SJSA1 (cell line): ENCODE data around the gene NADK2. TPM values are rescaled to one million over a fixed set of nuclear protein-coding genes. Genes with fewer than 3 reads are reported as not detected.
"Not testable (repeated sequence)": the region's sequence is repeated elsewhere in the genome, so short reads cannot be mapped to it uniquely, and the experiment has no call there.

ENCODE experiments used
- DNase-seq, 2 experiments: peaks; one replicate each; pipeline ENCODE4 v3.0.0-alpha.2; 2015 to 2020; ENCODE audit warnings: low spot score in 2 of 2, low read depth in 1 of 2
- H3K27ac ChIP-seq: fragments of 250-450 bp; sonication (Bioruptor Pico); 2 replicates; pipeline ENCODE4 v1.5.1; 2020; ENCODE audit warnings: mild to moderate bottlenecking, moderate library complexity
- H3K27me3 ChIP-seq: fragments of 250-450 bp; sonication (Bioruptor Pico); replicated peaks from 2 replicates; pipeline ENCODE4 v1.5.1; 2020; ENCODE audit warnings: mild to moderate bottlenecking, moderate library complexity
- H3K36me3 ChIP-seq: fragments of 250-450 bp; sonication (Bioruptor Pico); 2 replicates; pipeline ENCODE4 v1.5.1; 2020; ENCODE audit warnings: mild to moderate bottlenecking
- H3K4me1 ChIP-seq: fragments of 250-450 bp; sonication (Bioruptor Pico); replicated peaks from 2 replicates; pipeline ENCODE4 v1.6.1; 2021; ENCODE audit warnings: mild to moderate bottlenecking
- H3K4me3 ChIP-seq: fragments of 250-450 bp; sonication (Bioruptor Pico); 2 replicates; pipeline ENCODE4 v1.5.1; 2020; ENCODE audit warnings: mild to moderate bottlenecking
- H3K9me3 ChIP-seq: fragments of 250-450 bp; sonication (Bioruptor Pico); replicated peaks from 2 replicates; pipeline ENCODE4 v1.5.1; 2020; ENCODE audit warnings: mild to moderate bottlenecking
- total RNA-seq: library from RNA; depleted of rRNA; stranded (reverse); fragments of >200 nt; shearing (Covaris generic); gene quantifications from 2 replicates; pipeline ENCODE4 v1.2.3, GENCODE V29; 2014

The NADK2 gene
- total RNA-seq, 1 experiment from 2014 or later, result 22.2 TPM

GRCh38 chr5:36209664-36210063 lies 32.1 kb downstream of the NADK2 start:
- no peak overlapping the region for H3K4me3 ChIP-seq
- no peak for DNase-seq
- H3K27ac ChIP-seq, result no peak overlapping the region
- H3K9me3 ChIP-seq, result no peaks in the 10 kb centered on the region
- H3K36me3 ChIP-seq, result peaks cover 3% of the 10 kb centered on the region
- no peaks in the 10 kb centered on the region for H3K27me3 ChIP-seq
- no peaks in the 10 kb centered on the region for H3K4me1 ChIP-seq

- H3K4me1 ChIP-seq, result no peaks in the 10 kb centered on the region
- H3K27me3 ChIP-seq, result no peaks in the 10 kb centered on the region
- DNase-seq, result no peak
- no peak overlapping the region for H3K4me3 ChIP-seq
- no peak overlapping the region for H3K27ac ChIP-seq
- peaks cover 3% of the 10 kb centered on the region for H3K36me3 ChIP-seq
- H3K9me3 ChIP-seq, result no peaks in the 10 kb centered on the region
These were observed 32.9 kb downstream of the NADK2 start for GRCh38 chr5:36208786-36209185.

- no peak for DNase-seq
- Histone ChIP-seq H3K27me3 (no peaks in the 10 kb centered on the region), H3K4me3 (no peak overlapping the region), H3K9me3 (no peaks in the 10 kb centered on the region), H3K36me3 (no peaks in the 10 kb centered on the region; the same call in 1 of the 2 replicates), H3K4me1 (0 out of 2 replicates have a peak, but pooled peaks cover 5% of the 10 kb centered on the region), H3K27ac (no peak overlapping the region)
These were observed 34.8 kb downstream of the NADK2 start for GRCh38 chr5:36206913-36207312.

- no peak overlapping the region for H3K27ac ChIP-seq
These were observed 36.4 kb downstream of the NADK2 start for GRCh38 chr5:36205329-36205728.

GRCh38 chr5:36202521-36202961 lies 39.2 kb downstream of the NADK2 start:
- Histone ChIP-seq H3K4me1 (0 out of 2 replicates have a peak, but pooled peaks cover 5% of the 10 kb centered on the region), H3K27ac (no peak overlapping the region), H3K4me3 (no peak overlapping the region), H3K27me3 (no peaks in the 10 kb centered on the region), H3K36me3 (peaks cover 11% of the 10 kb centered on the region), H3K9me3 (no peaks in the 10 kb centered on the region)
- DNase-seq, result no peak

More at GRCh38 chr5:36205329-36205728, 36.4 kb downstream of the NADK2 start:
- no peaks in the 10 kb centered on the region for H3K9me3 ChIP-seq
- H3K4me1 ChIP-seq, result 0 out of 2 replicates have a peak, but pooled peaks cover 5% of the 10 kb centered on the region
- no peaks in the 10 kb centered on the region for H3K27me3 ChIP-seq
- H3K4me3 ChIP-seq, result no peak overlapping the region
- no peak for DNase-seq
- H3K36me3 ChIP-seq, result peaks cover 6% of the 10 kb centered on the region; the same call in 1 of the 2 replicates

GRCh38 chr5:36200513-36200912 lies 41.2 kb downstream of the NADK2 start:
- Histone ChIP-seq H3K4me1 (0 out of 2 replicates have a peak, but pooled peaks cover 5% of the 10 kb centered on the region), H3K27me3 (no peaks in the 10 kb centered on the region), H3K36me3 (peaks cover 17% of the 10 kb centered on the region), H3K27ac (no peak overlapping the region), H3K9me3 (no peaks in the 10 kb centered on the region), H3K4me3 (no peak overlapping the region)
- no peak for DNase-seq

GRCh38 chr5:36199620-36200019 lies 42.1 kb downstream of the NADK2 start:
- Histone ChIP-seq H3K27ac (no peak overlapping the region), H3K36me3 (peaks cover 20% of the 10 kb centered on the region), H3K4me1 (0 out of 2 replicates have a peak, but pooled peaks cover 5% of the 10 kb centered on the region)

GRCh38 chr5:36198783-36199182 lies 42.9 kb downstream of the NADK2 start:
- H3K9me3 ChIP-seq, H3K4me3 ChIP-seq, H3K27me3 ChIP-seq, DNase-seq, H3K4me1 ChIP-seq, H3K27ac ChIP-seq: not testable (repeated sequence)
- H3K36me3 ChIP-seq, result peaks cover 21% of the 10 kb centered on the region

More at GRCh38 chr5:36199620-36200019, 42.1 kb downstream of the NADK2 start:
- H3K9me3 ChIP-seq, result no peaks in the 10 kb centered on the region
- DNase-seq, result no peak
- H3K4me3 ChIP-seq, result no peak overlapping the region
- no peaks in the 10 kb centered on the region for H3K27me3 ChIP-seq

GRCh38 chr5:36198281-36198680 lies 43.4 kb downstream of the NADK2 start:
- 0 out of 2 replicates have a peak, but pooled peaks cover 5% of the 10 kb centered on the region for H3K4me1 ChIP-seq
- H3K36me3 ChIP-seq, result peaks cover 21% of the 10 kb centered on the region
- no peaks in the 10 kb centered on the region for H3K27me3 ChIP-seq
- no peaks in the 10 kb centered on the region for H3K9me3 ChIP-seq
- no peak for DNase-seq
- H3K4me3 ChIP-seq, result no peak overlapping the region
- H3K27ac ChIP-seq, result no peak overlapping the region

GRCh38 chr5:36193746-36194145 lies 48.0 kb downstream of the NADK2 start:
- peaks cover 15% of the 10 kb centered on the region for H3K36me3 ChIP-seq
- H3K9me3 ChIP-seq, result no peaks in the 10 kb centered on the region
- no peak overlapping the region for H3K4me3 ChIP-seq
- H3K27ac ChIP-seq, result no peak overlapping the region
- no peaks in the 10 kb centered on the region for H3K27me3 ChIP-seq
- DNase-seq, result no peak
- H3K4me1 ChIP-seq, result no peaks in the 10 kb centered on the region

GRCh38 chr5:36184408-36184807 lies 57.3 kb downstream of the NADK2 start:
- not testable (repeated sequence) for H3K4me1 ChIP-seq, H3K27me3 ChIP-seq, H3K4me3 ChIP-seq, H3K9me3 ChIP-seq, DNase-seq, H3K27ac ChIP-seq
- peaks cover 41% of the 10 kb centered on the region for H3K36me3 ChIP-seq

GRCh38 chr5:36181774-36182173 lies 60.0 kb downstream of the NADK2 start:
- H3K27ac ChIP-seq, result no peak overlapping the region
- H3K27me3 ChIP-seq, result no peaks in the 10 kb centered on the region
- no peak overlapping the region for H3K4me3 ChIP-seq
- H3K4me1 ChIP-seq, result no peaks in the 10 kb centered on the region
- H3K9me3 ChIP-seq, result no peaks in the 10 kb centered on the region
- H3K36me3 ChIP-seq, result peaks cover 65% of the 10 kb centered on the region
- DNase-seq, result no peak

GRCh38 chr5:36180556-36181350 lies 61.0 kb downstream of the NADK2 start:
- DNase-seq, result no peak
- H3K9me3 ChIP-seq, result no peaks in the 10 kb centered on the region
- peaks cover 72% of the 10 kb centered on the region for H3K36me3 ChIP-seq
- no peaks in the 10 kb centered on the region for H3K4me1 ChIP-seq
- H3K27ac ChIP-seq, result no peak overlapping the region
- H3K27me3 ChIP-seq, result no peaks in the 10 kb centered on the region
- no peak overlapping the region for H3K4me3 ChIP-seq

GRCh38 chr5:36179950-36180349 lies 61.8 kb downstream of the NADK2 start:
- H3K27ac ChIP-seq, result no peak overlapping the region
- H3K4me3 ChIP-seq, result no peak overlapping the region
- no peak for DNase-seq
- no peaks in the 10 kb centered on the region for H3K27me3 ChIP-seq
- no peaks in the 10 kb centered on the region for H3K9me3 ChIP-seq
- no peaks in the 10 kb centered on the region for H3K4me1 ChIP-seq
- peaks cover 74% of the 10 kb centered on the region for H3K36me3 ChIP-seq
